Stomach (tissue), 9 donors: Measurements from ENCODE around the gene THOC2. TPM values are rescaled to one million over a fixed set of nuclear protein-coding genes. Genes with fewer than 3 reads are reported as not detected.

ENCODE experiments used
- DNase-seq, 2 donors: peaks; one replicate each; pipeline versions ENCODE4 v3.0.0 to v3.0.0-alpha.2; 2013 to 2019
- H3K27ac ChIP-seq, 5 donors: fragments of 200-600 bp in 4 of 5; sonication (generic) in 4 of 5; one replicate each; pipeline ENCODE4 v1.5.1; 2013 to 2019; ENCODE audit warnings: mild to moderate bottlenecking in 1 of 5, moderate library complexity in 1 of 5
- H3K27me3 ChIP-seq, 3 donors: fragments of 200-600 bp; sonication (generic); one replicate each; pipeline ENCODE4 v1.5.1; 2017 to 2019; ENCODE audit warnings: mixed run types in 1 of 3
- H3K36me3 ChIP-seq, 4 donors: fragments of 200-600 bp; sonication (generic); 1 replicate in 3 of 4; 2 replicates in 1 of 4; pipeline ENCODE4 v1.5.1; 2016 to 2019
- H3K4me1 ChIP-seq, 4 donors: fragments of 200-600 bp; sonication (generic); one replicate each; pipeline ENCODE4 v1.5.1; 2016 to 2019
- H3K4me3 ChIP-seq, 4 donors: fragments of 200-600 bp; sonication (generic) in 3 of 4; one replicate each; pipeline ENCODE4 v1.5.1; 2016 to 2019; ENCODE audit warnings: mild to moderate bottlenecking in 1 of 4
- H3K9me3 ChIP-seq, 4 donors: fragments of 200-600 bp; sonication (generic); one replicate each; pipeline ENCODE4 v1.5.1; 2016 to 2019
- EP300 ChIP-seq: sonication (generic); formaldehyde crosslinking; IDR thresholded peaks from one replicate; pipeline ENCODE4 v1.6.1; 2017; ENCODE audit warnings: antibody characterized with exemption
- POLR2A ChIP-seq, 4 donors: fragments of 450-650 bp; IDR thresholded peaks; one replicate each; pipeline ENCODE4 v1.6.1; 2016; ENCODE audit warnings: antibody characterized with exemption in 4 of 4, control low read depth in 2 of 4, mild to moderate bottlenecking in 1 of 4, moderate library complexity in 1 of 4
- POLR2AphosphoS5 ChIP-seq, 3 donors: sonication (generic); formaldehyde crosslinking; IDR thresholded peaks; one replicate each; pipeline ENCODE4 v1.6.1; 2016; ENCODE audit warnings: antibody characterized with exemption in 3 of 3
- WGBS, 5 donors: extraction: QIAGEN DNeasy Blood & Tissue Kit in 3 of 5; methylation state at CpG; one replicate each; pipeline versions ENCODE4 v1.1.5 to v1.1.7; 2013 to 2018; 5-methylcytosine and 5-hydroxymethylcytosine counted together
- intact Hi-C: fragments of 100-400 bp; cut with DNase I; formaldehyde crosslinking; loops from one replicate; pipeline ENCODE4 v1.15.1; 2023; ENCODE audit warnings: low total_unique reads
- polyA plus RNA-seq, 3 donors: library from polyadenylated mRNA; stranded (reverse); fragments of 200-250 nt; gene quantifications; one replicate each; pipeline ENCODE4 v1.2.3, GENCODE V29; 2013
- total RNA-seq, 5 donors: library from RNA; depleted of rRNA; stranded (reverse); fragments of >200 nt; gene quantifications; one replicate each; pipeline versions ENCODE4 v1.1.0 to v1.2.3, GENCODE V29; 2014 to 2016
- TF ChIP-seq, protein P1 (sequence below), 7 experiments: fragments of 450-650 bp in 4 of 7; fragments of 200-600 bp in 3 of 7; sonication (generic) in 3 of 7; IDR thresholded peaks; one replicate each; pipeline ENCODE4 v1.5.1; 2016 to 2019; ENCODE audit warnings: antibody characterized with exemption in 7 of 7, control low read depth in 2 of 7, mild to moderate bottlenecking in 1 of 7
- donor health status: healthy with polysubstance abuse.
- donor health status: Bipolar disorder and iron deficiency.
- donor health status: healthy.

The THOC2 gene
- total and polyA plus RNA-seq, 8 donors: 17.7 to 217 (median 133) TPM

DNA sequence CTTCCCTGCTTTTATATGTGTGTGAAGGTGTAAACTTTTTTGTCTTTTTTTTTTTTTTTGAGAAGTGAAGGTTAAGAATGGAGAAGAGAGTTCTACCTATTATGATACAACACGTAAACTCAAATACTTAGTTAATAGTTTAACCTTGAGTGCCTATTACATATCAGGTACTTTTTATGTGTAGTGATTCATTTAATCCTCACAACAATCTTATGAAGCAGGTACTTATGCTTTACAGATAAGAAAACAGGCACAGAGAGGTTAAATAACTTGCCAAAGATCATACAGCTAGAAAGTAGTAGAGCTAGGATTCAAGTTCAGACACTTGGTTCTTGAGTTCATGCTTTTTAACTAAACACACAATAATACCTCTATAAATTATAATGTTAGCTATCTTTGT is 107.4 kb downstream of the THOC2 start:
- Histone ChIP-seq H3K4me3 (no peak overlapping the region), H3K9me3 (no peaks in the 10 kb centered on the region), H3K27ac (no peak overlapping the region), H3K27me3 (no peaks in the 10 kb centered on the region), H3K4me1 (no peaks in the 10 kb centered on the region), H3K36me3 (peaks cover 0 to 72% (median 59%) of the 10 kb centered on the region in 4 donors)
- intact Hi-C loops: no loop called here
- no peak for DNase-seq
- 67 to 95% (median 90%) methylated on average over 1 of the region's 1 CpG for WGBS, 5 donors
- TF ChIP-seq EP300: no peak
- TF ChIP-seq POLR2A (IDR thresholded peaks at IDR 0.05): no peak
- no peak for TF ChIP-seq POLR2AphosphoS5 (IDR thresholded peaks at IDR 0.05)
- TF ChIP-seq, protein P1, sequence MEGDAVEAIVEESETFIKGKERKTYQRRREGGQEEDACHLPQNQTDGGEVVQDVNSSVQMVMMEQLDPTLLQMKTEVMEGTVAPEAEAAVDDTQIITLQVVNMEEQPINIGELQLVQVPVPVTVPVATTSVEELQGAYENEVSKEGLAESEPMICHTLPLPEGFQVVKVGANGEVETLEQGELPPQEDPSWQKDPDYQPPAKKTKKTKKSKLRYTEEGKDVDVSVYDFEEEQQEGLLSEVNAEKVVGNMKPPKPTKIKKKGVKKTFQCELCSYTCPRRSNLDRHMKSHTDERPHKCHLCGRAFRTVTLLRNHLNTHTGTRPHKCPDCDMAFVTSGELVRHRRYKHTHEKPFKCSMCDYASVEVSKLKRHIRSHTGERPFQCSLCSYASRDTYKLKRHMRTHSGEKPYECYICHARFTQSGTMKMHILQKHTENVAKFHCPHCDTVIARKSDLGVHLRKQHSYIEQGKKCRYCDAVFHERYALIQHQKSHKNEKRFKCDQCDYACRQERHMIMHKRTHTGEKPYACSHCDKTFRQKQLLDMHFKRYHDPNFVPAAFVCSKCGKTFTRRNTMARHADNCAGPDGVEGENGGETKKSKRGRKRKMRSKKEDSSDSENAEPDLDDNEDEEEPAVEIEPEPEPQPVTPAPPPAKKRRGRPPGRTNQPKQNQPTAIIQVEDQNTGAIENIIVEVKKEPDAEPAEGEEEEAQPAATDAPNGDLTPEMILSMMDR (IDR thresholded peaks at IDR 0.05): no peak

- H3K4me1 ChIP-seq: no peaks in the 10 kb centered on the region
- WGBS, 5 donors: 87 to 100% (median 96%) methylated on average over 1 of the region's 1 CpG
- no peaks in the 10 kb centered on the region for H3K9me3 ChIP-seq
- H3K27me3 ChIP-seq: no peaks in the 10 kb centered on the region
- H3K4me3 ChIP-seq: no peak overlapping the region
- TF ChIP-seq POLR2A (IDR thresholded peaks at IDR 0.05) (no peak), EP300 (no peak), POLR2AphosphoS5 (IDR thresholded peaks at IDR 0.05) (no peak)
- TF ChIP-seq, protein P1 (IDR thresholded peaks at IDR 0.05): no peak
- intact Hi-C loops: no loop called here
- H3K27ac ChIP-seq: no peak overlapping the region
- peaks cover 0 to 43% (median 32%) of the 10 kb centered on the region in 4 donors for H3K36me3 ChIP-seq
- DNase-seq: no peak
Observed at GRCh38 chrX:123617007-123617406, 115.8 kb downstream of the THOC2 start.

- intact Hi-C loops: no loop called here
- H3K4me3 ChIP-seq: no peak overlapping the region
- H3K27ac ChIP-seq: no peak overlapping the region
- H3K9me3 ChIP-seq: no peaks in the 10 kb centered on the region
- TF ChIP-seq POLR2A (IDR thresholded peaks at IDR 0.05) (no peak), EP300 (no peak), POLR2AphosphoS5 (IDR thresholded peaks at IDR 0.05) (no peak)
- TF ChIP-seq, protein P1 (IDR thresholded peaks at IDR 0.05): no peak
- H3K36me3 ChIP-seq: peaks cover 0 to 22% (median 12%) of the 10 kb centered on the region in 4 donors
- no peaks in the 10 kb centered on the region for H3K4me1 ChIP-seq
- WGBS, 5 donors: 93 to 100% (median 94%) methylated on average over 2 of the region's 2 CpGs
- H3K27me3 ChIP-seq: no peaks in the 10 kb centered on the region
- no peak for DNase-seq
Observed at GRCh38 chrX:123610915-123611314, 121.9 kb downstream of the THOC2 start.

- H3K36me3 ChIP-seq: peaks cover 0 to 27% (median 17%) of the 10 kb centered on the region in 4 donors
- H3K4me3 ChIP-seq: no peak overlapping the region
- no peaks in the 10 kb centered on the region for H3K4me1 ChIP-seq
- TF ChIP-seq EP300: no peak
- TF ChIP-seq POLR2AphosphoS5 (IDR thresholded peaks at IDR 0.05): no peak
- TF ChIP-seq, protein P1 (IDR thresholded peaks at IDR 0.05): no peak
- TF ChIP-seq POLR2A (IDR thresholded peaks at IDR 0.05): no peak
- H3K27me3 ChIP-seq: no peaks in the 10 kb centered on the region
- WGBS, 5 donors: 59 to 88% (median 72%) methylated on average over 6 of the region's 6 CpGs
- DNase-seq: no peak
- no peak overlapping the region for H3K27ac ChIP-seq
- no peaks in the 10 kb centered on the region for H3K9me3 ChIP-seq
- intact Hi-C loops: no loop called here
Observed at GRCh38 chrX:123607806-123608205, 125.0 kb downstream of the THOC2 start.
